Kidney epithelial cell (primary cell): ENCODE data around the gene ATF3. TPM values are rescaled to one million over a fixed set of nuclear protein-coding genes. Genes with fewer than 3 reads are reported as not detected.
"Not testable (repeated sequence)": the region's sequence is repeated elsewhere in the genome, so short reads cannot be mapped to it uniquely, and the experiment has no call there.

Experiments used
- DNase-seq: peaks from one replicate; pipeline ENCODE4 v3.0.0-alpha.2; 2010; ENCODE audit warnings: low read depth
- H3K27me3 ChIP-seq: 2 replicates; pipeline ENCODE4 v1.6.0; 2011; ENCODE audit warnings: low read length; ENCODE audit not compliant: control insufficient read depth, insufficient read depth
- H3K36me3 ChIP-seq: 2 replicates; pipeline ENCODE4 v1.5.1; 2011; ENCODE audit warnings: low read length; ENCODE audit not compliant: control insufficient read depth, insufficient read depth
- H3K4me3 ChIP-seq: 2 replicates; pipeline ENCODE4 v1.5.1; 2011; ENCODE audit warnings: low read depth, mild to moderate bottlenecking, control low read depth, low read length
- total RNA-seq: library from RNA; depleted of rRNA; stranded (reverse); fragments of >200 nt; gene quantifications from 2 replicates; pipeline ENCODE4 v1.2.3, GENCODE V29; 2015
- TF ChIP-seq, protein P1 (sequence below): IDR thresholded peaks from 2 replicates; pipeline ENCODE4 v1.5.1; 2011; ENCODE audit warnings: mild to moderate bottlenecking, moderate library complexity, low read length, control low read depth, inconsistent platforms; ENCODE audit not compliant: insufficient read depth, poor library complexity, severe bottlenecking

ATF3 gene
- total RNA-seq, 1 donor from 2014 or later, result 99.2 TPM

DNA sequence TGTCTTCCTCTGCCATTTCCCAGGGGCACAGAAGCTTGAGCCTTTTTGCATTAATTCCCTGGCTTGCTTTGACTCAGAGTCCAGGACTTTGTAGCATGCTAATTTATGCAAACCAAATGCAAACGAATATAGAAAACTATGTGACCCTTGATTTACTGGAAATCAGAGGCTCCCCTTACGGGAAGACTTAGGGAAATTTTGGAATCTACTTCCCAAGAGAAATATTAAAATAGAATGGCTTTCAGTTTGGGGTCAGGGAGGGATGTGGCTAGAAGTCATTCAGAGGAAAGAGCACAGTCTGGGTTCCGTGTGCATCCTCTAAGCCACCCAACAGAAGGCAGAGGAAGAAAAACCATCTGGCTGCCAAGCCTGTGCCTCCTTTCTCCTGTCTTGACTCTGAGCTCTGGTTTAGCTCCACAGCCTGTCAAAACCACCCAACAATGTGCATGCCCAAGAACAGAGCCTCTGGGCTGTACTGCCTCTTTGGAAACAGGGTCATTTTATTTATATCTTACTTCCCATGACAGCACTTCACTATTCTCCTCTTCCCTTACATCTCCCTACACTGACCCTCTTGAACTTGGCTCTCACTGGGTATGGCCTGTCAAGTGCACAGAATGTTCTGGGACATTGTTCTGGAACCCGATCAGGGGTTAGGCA lies 30.1 kb downstream of the ATF3 start:
- Histone ChIP-seq H3K27me3 (peaks cover 13% of the 10 kb centered on the region), H3K4me3 (no peak overlapping the region), H3K36me3 (no peaks in the 10 kb centered on the region)
- TF ChIP-seq, protein P1, sequence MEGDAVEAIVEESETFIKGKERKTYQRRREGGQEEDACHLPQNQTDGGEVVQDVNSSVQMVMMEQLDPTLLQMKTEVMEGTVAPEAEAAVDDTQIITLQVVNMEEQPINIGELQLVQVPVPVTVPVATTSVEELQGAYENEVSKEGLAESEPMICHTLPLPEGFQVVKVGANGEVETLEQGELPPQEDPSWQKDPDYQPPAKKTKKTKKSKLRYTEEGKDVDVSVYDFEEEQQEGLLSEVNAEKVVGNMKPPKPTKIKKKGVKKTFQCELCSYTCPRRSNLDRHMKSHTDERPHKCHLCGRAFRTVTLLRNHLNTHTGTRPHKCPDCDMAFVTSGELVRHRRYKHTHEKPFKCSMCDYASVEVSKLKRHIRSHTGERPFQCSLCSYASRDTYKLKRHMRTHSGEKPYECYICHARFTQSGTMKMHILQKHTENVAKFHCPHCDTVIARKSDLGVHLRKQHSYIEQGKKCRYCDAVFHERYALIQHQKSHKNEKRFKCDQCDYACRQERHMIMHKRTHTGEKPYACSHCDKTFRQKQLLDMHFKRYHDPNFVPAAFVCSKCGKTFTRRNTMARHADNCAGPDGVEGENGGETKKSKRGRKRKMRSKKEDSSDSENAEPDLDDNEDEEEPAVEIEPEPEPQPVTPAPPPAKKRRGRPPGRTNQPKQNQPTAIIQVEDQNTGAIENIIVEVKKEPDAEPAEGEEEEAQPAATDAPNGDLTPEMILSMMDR, result no peak
- no peak for DNase-seq

DNA sequence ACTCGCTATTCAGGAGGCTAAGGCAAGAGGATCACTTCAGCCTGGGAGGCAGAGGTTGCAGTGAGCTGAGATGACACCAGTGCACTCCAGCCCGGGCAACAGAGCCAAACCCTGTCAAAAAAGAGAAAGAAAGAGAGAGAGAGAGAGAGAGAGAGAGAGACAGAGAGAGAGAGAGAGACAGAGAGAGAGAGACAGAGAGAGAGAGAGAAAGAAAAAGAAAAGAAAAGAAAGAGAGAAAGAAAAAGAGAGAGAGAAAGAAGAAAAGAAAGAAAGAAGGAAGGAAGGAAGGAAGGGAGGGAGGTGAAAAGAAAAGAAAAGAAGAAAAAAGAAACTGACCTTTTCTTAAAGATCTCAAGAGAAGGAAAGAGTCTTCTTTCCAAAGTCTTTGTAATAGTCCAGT lies 31.0 kb downstream of the ATF3 start:
- H3K36me3 ChIP-seq, H3K4me3 ChIP-seq, DNase-seq: not testable (repeated sequence)
- peaks cover 13% of the 10 kb centered on the region for H3K27me3 ChIP-seq

DNA sequence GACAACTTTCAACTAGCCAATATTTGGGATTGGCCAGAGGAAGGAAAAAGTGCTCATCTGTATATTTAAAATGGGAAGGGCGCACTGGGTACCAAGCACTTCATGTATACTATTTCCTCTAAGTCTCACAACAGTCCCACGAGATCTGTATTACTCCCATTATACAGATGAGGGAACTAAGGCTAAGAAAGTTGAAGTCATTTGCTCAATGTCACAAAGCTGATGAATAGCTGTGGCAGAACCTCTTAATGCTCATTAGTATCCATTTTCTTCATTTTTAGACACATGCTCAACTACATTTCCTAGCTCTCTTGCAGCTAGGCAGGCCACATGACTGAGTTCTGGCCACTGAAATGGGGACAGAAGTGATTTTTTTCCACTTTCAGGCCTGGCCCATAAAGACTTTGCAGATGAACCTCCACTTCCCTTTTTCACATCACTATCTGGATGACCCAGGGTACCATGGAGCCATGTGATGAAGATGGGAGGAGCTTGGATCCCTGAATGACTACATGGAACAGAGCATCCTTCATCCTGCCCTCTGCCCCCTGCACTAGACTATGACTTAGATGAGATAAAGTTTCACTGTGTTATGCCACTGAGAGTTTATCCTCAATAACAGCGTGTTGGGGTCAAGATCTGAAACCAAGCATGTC lies 31.8 kb downstream of the ATF3 start:
- Histone ChIP-seq H3K36me3 (no peaks in the 10 kb centered on the region), H3K4me3 (no peak overlapping the region), H3K27me3 (peaks cover 13% of the 10 kb centered on the region)
- DNase-seq, result no peak
- TF ChIP-seq, protein P1, result no peak

DNA sequence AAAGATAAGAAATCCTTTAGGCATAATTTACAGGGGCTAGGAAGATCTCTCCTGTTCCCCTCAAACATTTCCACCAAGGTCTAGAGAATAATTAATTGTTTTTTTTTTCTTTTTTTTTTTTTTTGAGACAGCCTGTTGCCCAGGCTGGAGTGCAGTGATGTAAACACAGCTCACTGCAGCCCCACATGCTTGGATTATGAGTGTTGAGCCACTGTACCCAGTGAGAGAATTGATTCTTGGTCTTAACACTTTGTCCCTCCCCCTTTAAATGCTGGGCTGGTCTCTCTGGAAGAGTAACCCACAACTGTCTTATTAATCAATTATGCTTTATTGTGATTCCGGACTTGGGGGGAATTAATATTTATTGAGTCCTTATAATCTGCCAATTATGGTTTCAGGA lies 33.4 kb downstream of the ATF3 start:
- DNase-seq, result no peak

DNA sequence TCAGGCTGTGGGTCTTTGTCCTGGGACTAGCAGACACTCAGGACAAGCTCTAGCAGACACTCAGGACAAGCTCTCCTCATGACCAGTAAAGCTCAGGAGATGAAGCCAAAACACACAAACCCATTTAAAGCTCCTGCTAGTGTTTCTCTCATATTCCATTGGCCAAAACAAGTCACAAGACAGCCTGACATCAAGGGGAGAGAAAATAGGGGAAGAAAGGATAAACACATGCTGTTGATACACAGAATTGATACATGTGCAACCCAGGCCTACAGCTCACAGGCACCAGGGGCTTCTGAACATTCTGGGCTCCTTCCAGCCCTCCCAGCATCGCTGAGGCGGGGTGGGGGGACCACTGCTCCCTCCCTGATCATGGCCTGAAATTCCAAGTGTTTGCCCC lies 35.3 kb downstream of the ATF3 start:
- Histone ChIP-seq H3K27me3 (peaks cover 7% of the 10 kb centered on the region), H3K36me3 (no peaks in the 10 kb centered on the region), H3K4me3 (no peak overlapping the region)
- no peak for DNase-seq
- TF ChIP-seq, protein P1, result no peak

More for the DNA sequence above, 33.4 kb downstream of the ATF3 start:
- no peak overlapping the region for H3K4me3 ChIP-seq
- H3K36me3 ChIP-seq, result no peaks in the 10 kb centered on the region
- H3K27me3 ChIP-seq, result peaks cover 13% of the 10 kb centered on the region
- TF ChIP-seq, protein P1, result no peak

DNA sequence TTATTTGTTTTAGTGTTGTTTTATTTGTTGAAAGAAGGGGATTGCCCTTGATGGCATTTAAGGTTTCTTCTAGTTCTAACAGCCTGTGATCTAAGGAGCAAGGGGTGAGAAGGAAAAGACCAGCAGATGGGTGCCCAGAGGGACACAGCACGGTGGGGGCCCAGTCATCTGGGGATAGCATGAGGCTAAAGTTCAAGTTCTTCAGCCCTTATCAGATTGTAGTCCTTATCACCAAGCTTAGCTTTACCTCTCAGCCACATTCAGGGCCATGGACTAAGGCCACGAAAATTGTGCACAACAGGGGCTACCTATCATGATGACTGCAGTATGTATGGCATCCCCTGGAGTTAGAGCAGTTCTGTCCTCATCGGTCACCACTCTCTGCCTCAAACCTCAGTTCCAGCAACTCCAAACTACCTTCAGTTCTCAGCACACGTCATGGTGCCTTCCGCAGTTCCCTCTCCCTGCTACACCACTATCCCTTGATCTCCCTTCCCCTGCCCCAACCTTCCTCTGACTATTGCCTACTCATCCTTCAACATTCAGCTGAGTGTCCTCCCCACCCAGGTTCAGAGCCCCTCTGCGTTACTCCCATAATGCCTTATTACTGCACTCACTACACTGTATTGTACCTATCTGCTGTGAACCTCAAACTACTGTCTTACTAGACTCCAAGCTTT lies 36.4 kb downstream of the ATF3 start:
- TF ChIP-seq, protein P1, result no peak
- no peak overlapping the region for H3K4me3 ChIP-seq

More for the DNA sequence above, 36.4 kb downstream of the ATF3 start:
- Histone ChIP-seq H3K36me3 (no peaks in the 10 kb centered on the region), H3K27me3 (peaks cover 3% of the 10 kb centered on the region)
- DNase-seq, result no peak
